HCT116 (cell line): ENCODE data around the gene RHBDF2. TPM values are rescaled to one million over a fixed set of nuclear protein-coding genes. Genes with fewer than 3 reads are reported as not detected.

Experiments used
- ATAC-seq: fragments of 200-7000 bp; cut with Tn5 transposase; 2 replicates; pipeline ENCODE4 v1.9.1; 2020; ENCODE audit warnings: mild to moderate bottlenecking, moderate library complexity
- BruUV-seq: library from RNA; stranded (reverse); fragments of 400-500 nt; replicated peaks from 2 replicates; lab custom pipeline; 2021; lab: Mats Ljungman, UMichigan
- CTCF ChIA-PET: fragments of 300-600 bp; sonication (Branson Sonifier 250); formaldehyde crosslinking; loops from one replicate; lab custom pipeline; 2021; ENCODE audit warnings: antibody characterized with exemption; lab: Charles Lee
- POLR2A ChIA-PET: fragments of 300-600, 350-600 bp; sonication (Branson Sonifier 250); formaldehyde crosslinking; loops from one replicate; lab custom pipeline; 2021; ENCODE audit warnings: antibody characterized with exemption; lab: Charles Lee
- RAD21 ChIA-PET, 2 experiments: fragments of 300-600 bp; sonication (Branson Sonifier 250); formaldehyde crosslinking; loops; one replicate each; lab custom pipeline; 2023; ENCODE audit warnings: low total read pairs in 2 of 2; ENCODE audit not compliant: uncharacterized antibody in 2 of 2, unreplicated experiment in 2 of 2, low non-redundant PET in 1 of 2; lab: Charles Lee
- DNase-seq: peaks from one replicate; pipeline ENCODE4 v3.0.0-alpha.2; 2010; ENCODE audit warnings: low read depth, low spot score
- H2AFZ ChIP-seq: fragments of 200-600 bp; shearing (Covaris generic), sonication (generic); 2 replicates; pipeline ENCODE4 v1.6.1; 2017; ENCODE audit warnings: low read depth, mixed run types, mixed read lengths, antibody characterized with exemption, low read length; ENCODE audit not compliant: poor library complexity, severe bottlenecking
- H3K27ac ChIP-seq: 2 replicates; pipeline ENCODE4 v1.5.1; 2012; ENCODE audit warnings: low read depth, low read length
- H3K27me3 ChIP-seq: fragments of 200-600 bp; sonication (generic); 2 replicates; pipeline ENCODE4 v1.6.1; 2016; ENCODE audit warnings: mixed run types, low read length, mixed read lengths; ENCODE audit not compliant: insufficient read depth
- H3K36me3 ChIP-seq, 2 experiments: fragments of 200-500 bp in 1 of 2; fragments of 200-600 bp in 1 of 2; sonication (Bioruptor generic) in 1 of 2; sonication (generic) in 1 of 2; 2 replicates each; pipeline versions ENCODE4 v1.5.1 to v1.6.1; 2014 to 2016; ENCODE audit warnings: low read length in 2 of 2, inconsistent platforms in 1 of 2, mixed read lengths in 1 of 2, mixed run types in 1 of 2; ENCODE audit not compliant: insufficient read depth in 2 of 2, control insufficient read depth in 1 of 2
- H3K4me1 ChIP-seq, 2 experiments: fragments of 200-600 bp in 1 of 2; sonication (generic) in 1 of 2; 2 replicates each; pipeline versions ENCODE4 v1.5.1 to v1.6.1; 2012 to 2017; ENCODE audit warnings: low read length in 2 of 2, inconsistent platforms in 1 of 2, mild to moderate bottlenecking in 1 of 2, mixed read lengths in 1 of 2, mixed run types in 1 of 2, moderate library complexity in 1 of 2; ENCODE audit not compliant: insufficient read depth in 2 of 2, control insufficient read depth in 1 of 2
- H3K4me2 ChIP-seq: fragments of 200-600 bp; sonication (generic); 2 replicates; pipeline ENCODE4 v1.6.1; 2017; ENCODE audit warnings: mixed run types, low read length, mixed read lengths
- H3K4me3 ChIP-seq, 2 experiments: fragments of 200-600 bp in 1 of 2; sonication (generic) in 1 of 2; replicated peaks in 1 of 2; 2 replicates each; pipeline ENCODE4 v1.5.1; 2011 to 2016; ENCODE audit warnings: low read length in 2 of 2, control low read depth in 1 of 2, low read depth in 1 of 2, mild to moderate bottlenecking in 1 of 2, mixed read lengths in 1 of 2, mixed run types in 1 of 2
- H3K79me2 ChIP-seq: fragments of 200-600 bp; sonication (generic); 2 replicates; pipeline ENCODE4 v1.6.1; 2017; ENCODE audit warnings: mild to moderate bottlenecking, mixed run types, low read length, moderate library complexity, mixed read lengths; ENCODE audit not compliant: insufficient read depth
- H3K9ac ChIP-seq: fragments of 200-600 bp; sonication (generic); 2 replicates; pipeline ENCODE4 v1.6.1; 2016; ENCODE audit warnings: low read length, mixed read lengths
- H3K9me2 ChIP-seq: fragments of 200-600 bp; sonication (generic), shearing (Covaris generic); 2 replicates; pipeline ENCODE4 v1.6.1; 2017; ENCODE audit warnings: mixed run types, mild to moderate bottlenecking, moderate library complexity; ENCODE audit not compliant: insufficient read depth
- H3K9me3 ChIP-seq, 2 experiments: fragments of 200-500 bp in 1 of 2; fragments of 200-600 bp in 1 of 2; sonication (Bioruptor generic) in 1 of 2; sonication (generic) in 1 of 2; 2 replicates each; pipeline ENCODE4 v1.6.1; 2014 to 2017; ENCODE audit warnings: low read length in 2 of 2, mixed read lengths in 2 of 2, inconsistent platforms in 1 of 2, low read depth in 1 of 2, mild to moderate bottlenecking in 1 of 2, mixed run types in 1 of 2, moderate library complexity in 1 of 2; ENCODE audit not compliant: control insufficient read depth in 1 of 2, insufficient read depth in 1 of 2
- H4K20me1 ChIP-seq: fragments of 200-600 bp; sonication (generic), shearing (Covaris generic); 2 replicates; pipeline ENCODE4 v1.6.1; 2017; ENCODE audit warnings: mixed run types, mild to moderate bottlenecking, moderate library complexity; ENCODE audit not compliant: insufficient read depth
- CBX3 ChIP-seq: IDR thresholded peaks from 2 replicates; pipeline ENCODE4 v1.6.1; 2012; ENCODE audit warnings: low read depth
- CEBPB ChIP-seq: IDR thresholded peaks from 2 replicates; pipeline ENCODE4 v1.6.1; 2012; ENCODE audit warnings: low read depth
- ELF1 ChIP-seq: IDR thresholded peaks from 2 replicates; pipeline ENCODE4 v1.6.1; 2012; ENCODE audit warnings: low read depth, borderline replicate concordance
- EZH2 ChIP-seq: fragments of 200-600 bp; sonication (generic); IDR thresholded peaks from 2 replicates; pipeline ENCODE4 v1.6.1; 2017; ENCODE audit warnings: antibody characterized with exemption, mixed run types
- EZH2phosphoT487 ChIP-seq: fragments of 200-600 bp; IDR thresholded peaks from 2 replicates; pipeline ENCODE4 v1.6.1; 2018; ENCODE audit warnings: antibody characterized with exemption, borderline replicate concordance
- FOSL1 ChIP-seq: IDR thresholded peaks from 2 replicates; pipeline ENCODE4 v1.6.1; 2012; ENCODE audit warnings: low read depth
- JUND ChIP-seq: IDR thresholded peaks from 2 replicates; pipeline ENCODE4 v1.6.1; 2012
- POLR2AphosphoS5 ChIP-seq: IDR thresholded peaks from 2 replicates; pipeline ENCODE4 v1.6.1; 2011; ENCODE audit warnings: mild to moderate bottlenecking, low read depth, low read length, moderate library complexity
- RAD21 ChIP-seq: IDR thresholded peaks from 2 replicates; pipeline ENCODE4 v1.6.1; 2012; ENCODE audit warnings: low read depth, mild to moderate bottlenecking
- SIN3A ChIP-seq: IDR thresholded peaks from 2 replicates; pipeline ENCODE4 v1.6.1; 2012; ENCODE audit warnings: low read depth
- SP1 ChIP-seq: IDR thresholded peaks from 2 replicates; pipeline ENCODE4 v1.6.1; 2012; ENCODE audit warnings: low read depth
- SRF ChIP-seq: IDR thresholded peaks from 2 replicates; pipeline ENCODE4 v1.6.1; 2012; ENCODE audit warnings: low read depth
- YY1 ChIP-seq: IDR thresholded peaks from 2 replicates; pipeline ENCODE4 v1.6.1; 2011; ENCODE audit warnings: low read length, low read depth, moderate library complexity, mild to moderate bottlenecking; ENCODE audit not compliant: insufficient replicate concordance; ENCODE audit errors: extremely low read depth
- ZFX ChIP-seq: fragments of 450-650 bp; IDR thresholded peaks from 2 replicates; pipeline ENCODE4 v1.6.1; 2017
- ZNF274 ChIP-seq: fragments of 200-500 bp; sonication (Bioruptor generic); IDR thresholded peaks from 2 replicates; pipeline ENCODE4 v1.6.1; 2014; ENCODE audit warnings: mild to moderate bottlenecking, low read depth, low read length, inconsistent platforms
- intact Hi-C: fragments of 100-400 bp; cut with micrococcal nuclease; formaldehyde crosslinking; loops from 2 replicates; pipeline ENCODE4 v1.10.0; 2022
- total RNA-seq: library from RNA; stranded (reverse); gene quantifications from one replicate; pipeline ENCODE4 v1.2.1, GENCODE V29; 2021; ENCODE audit not compliant: unreplicated experiment
- TF ChIP-seq, protein P1 (sequence below): IDR thresholded peaks from 2 replicates; pipeline ENCODE4 v1.6.1; 2012
- TF ChIP-seq, protein P2 (sequence below): IDR thresholded peaks from 2 replicates; pipeline ENCODE4 v1.6.1; 2012

Gene RHBDF2
- total RNA-seq, 1 experiment from 2014 or later, result 61.1 TPM

GRCh38 chr17:76468634-76469010, 32.6 kb downstream of the RHBDF2 start:
- intact Hi-C loops, result no loop called here
- Histone ChIP-seq H4K20me1 (no peaks in the 10 kb centered on the region), H3K36me3 (peaks cover 12 to 15% of the 10 kb centered on the region in 2 experiments; a peak in 3 of 4 replicates), H3K4me1 (peaks cover 0 to 10% of the 10 kb centered on the region in 2 experiments; a peak in 2 of 4 replicates), H3K9me2 (no peaks in the 10 kb centered on the region), H2AFZ (no peak overlapping the region), H3K9ac (no peak overlapping the region), H3K4me3 (no peak overlapping the region), H3K4me2 (no peak overlapping the region), H3K27me3 (no peaks in the 10 kb centered on the region), H3K9me3 (no peaks in the 10 kb centered on the region), H3K27ac (no peak overlapping the region), H3K79me2 (no peaks in the 10 kb centered on the region)
- TF ChIP-seq SP1, result no peak
- no peak for TF ChIP-seq CBX3
- no peak for TF ChIP-seq YY1
- TF ChIP-seq CEBPB, result no peak
- no TSS peak for BruUV-seq
- ChIA-PET CTCF (no interaction called here), POLR2A (no interaction called here), RAD21 (no interaction called here)
- ATAC-seq (no peak), DNase-seq (no peak)

- ATAC-seq (no peak), DNase-seq (no peak)
- Histone ChIP-seq H3K9ac (no peak overlapping the region), H3K79me2 (no peaks in the 10 kb centered on the region), H3K4me1 (peaks cover 0 to 10% of the 10 kb centered on the region in 2 experiments; a peak in 2 of 4 replicates), H3K4me2 (no peak overlapping the region), H3K36me3 (peaks cover 10 to 11% of the 10 kb centered on the region in 2 experiments; a peak in 3 of 4 replicates), H3K9me3 (no peaks in the 10 kb centered on the region), H3K9me2 (no peaks in the 10 kb centered on the region), H3K4me3 (no peak overlapping the region), H2AFZ (no peak overlapping the region), H3K27ac (no peak overlapping the region), H4K20me1 (no peaks in the 10 kb centered on the region), H3K27me3 (no peaks in the 10 kb centered on the region)
- CTCF ChIA-PET, result interaction anchor here (0.8 to 2.5 kb wide), 4 partner anchors 10 to 54 kb away, joined by 3 to 15 read pairs (median 8); no protein-coding TSS in a partner anchor
- TF ChIP-seq JUND (no peak), CEBPB (no peak), SRF (no peak), ZNF274 (no peak), ZFX (no peak), EZH2phosphoT487 (no peak), SIN3A (no peak), POLR2AphosphoS5 (no peak), EZH2 (no peak), SP1 (no peak), FOSL1 (no peak), ELF1 (no peak), RAD21 (no peak)
- TF ChIP-seq, protein P1, sequence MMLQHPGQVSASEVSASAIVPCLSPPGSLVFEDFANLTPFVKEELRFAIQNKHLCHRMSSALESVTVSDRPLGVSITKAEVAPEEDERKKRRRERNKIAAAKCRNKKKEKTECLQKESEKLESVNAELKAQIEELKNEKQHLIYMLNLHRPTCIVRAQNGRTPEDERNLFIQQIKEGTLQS, result no peak
- TF ChIP-seq, protein P2, sequence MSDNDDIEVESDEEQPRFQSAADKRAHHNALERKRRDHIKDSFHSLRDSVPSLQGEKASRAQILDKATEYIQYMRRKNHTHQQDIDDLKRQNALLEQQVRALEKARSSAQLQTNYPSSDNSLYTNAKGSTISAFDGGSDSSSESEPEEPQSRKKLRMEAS, result no peak
- intact Hi-C loops, result no loop called here
- RAD21 ChIA-PET, result interaction anchor here in 1 of 2 experiments (0.7 kb wide), 1 partner anchor 11 kb away, joined by 3 read pairs; no protein-coding TSS in a partner anchor
- POLR2A ChIA-PET, result interaction anchor here (1.3 kb wide), 1 partner anchor 34 kb away, joined by 3 read pairs; no protein-coding TSS in a partner anchor
- BruUV-seq, result no TSS peak
These were observed 33.2 kb downstream of the RHBDF2 start for GRCh38 chr17:76467809-76468633.
